A549 (cell line): ENCODE results near the gene CKAP5. TPM values are rescaled to one million over a fixed set of nuclear protein-coding genes. Genes with fewer than 3 reads are reported as not detected.

Experiments
- ATAC-seq, 2 experiments: fragments of 200-7000 bp in 1 of 2; fragments of >200 bp in 1 of 2; cut with Nextera tagmentation in 1 of 2; cut with Tn5 transposase in 1 of 2; 3 replicates each; pipeline versions ENCODE4 v1.8.0 to v1.9.1; 2018 to 2020; ENCODE audit warnings: mild to moderate bottlenecking in 1 of 2, moderate library complexity in 1 of 2
- CTCF ChIA-PET: fragments of 300-600 bp; sonication (Branson Sonifier 250); formaldehyde crosslinking; extraction: SDS; loops from one replicate; lab custom pipeline; 2021; ENCODE audit warnings: antibody characterized with exemption, inconsistent platforms; lab: Yijun Ruan, JAX
- POLR2A ChIA-PET: fragments of 350-600 bp; formaldehyde crosslinking; extraction: SDS; loops from one replicate; lab custom pipeline; 2021; ENCODE audit warnings: antibody characterized with exemption, inconsistent platforms; lab: Yijun Ruan, JAX
- DNase-seq, 2 experiments: peaks; one replicate each; pipeline versions ENCODE4 v3.0.0 to v3.0.0-alpha.2; 2011 to 2016; ENCODE audit warnings: low read depth in 1 of 2, low spot score in 1 of 2
- FAIRE-seq: peaks from 2 replicates; lab custom pipeline; 2011; peaks lifted over from hg19 to GRCh38; lab: Jason Lieb, UNC
- H3K27ac ChIP-seq, 2 experiments: fragments of >200 bp; sonication (Bioruptor Twin); formaldehyde crosslinking; 3 replicates each; pipeline ENCODE4 v1.5.1; 2016 to 2017
- H3K4me1 ChIP-seq: fragments of >200 bp; sonication (Bioruptor Twin); formaldehyde crosslinking; 3 replicates; pipeline ENCODE4 v1.6.1; 2016
- H3K4me2 ChIP-seq: fragments of >200 bp; sonication (Bioruptor Twin); formaldehyde crosslinking; 3 replicates; pipeline ENCODE4 v1.6.1; 2016
- H3K4me3 ChIP-seq: fragments of >200 bp; sonication (Bioruptor Twin); formaldehyde crosslinking; 3 replicates; pipeline ENCODE4 v1.5.1; 2016
- H3K9me3 ChIP-seq: fragments of >200 bp; sonication (Bioruptor Twin); formaldehyde crosslinking; 3 replicates; pipeline ENCODE4 v1.6.1; 2016
- ATOH8 ChIP-seq: fragments of 250-450 bp; sonication (Bioruptor Pico); IDR thresholded peaks from 2 replicates; pipeline ENCODE4 v1.5.0; 2020; ENCODE audit warnings: low read depth, mild to moderate bottlenecking, moderate library complexity
- CEBPB ChIP-seq, 2 experiments: fragments of >200 bp in 1 of 2; sonication (Bioruptor Twin) in 1 of 2; formaldehyde crosslinking in 1 of 2; IDR thresholded peaks; 2 replicates each; pipeline ENCODE4 v1.6.1; 2012 to 2016
- CHD4 ChIP-seq: fragments of 200-600 bp; sonication (generic); IDR thresholded peaks from 2 replicates; pipeline ENCODE4 v1.6.1; 2016; ENCODE audit warnings: antibody characterized with exemption, mild to moderate bottlenecking, borderline replicate concordance
- EHF ChIP-seq: fragments of 250-450 bp; sonication (Bioruptor Pico); IDR thresholded peaks from 2 replicates; pipeline ENCODE4 v1.5.0; 2020; ENCODE audit warnings: mild to moderate bottlenecking
- EHMT2 ChIP-seq: fragments of 200-600 bp; sonication (generic); IDR thresholded peaks from 2 replicates; pipeline ENCODE4 v1.6.1; 2016; ENCODE audit warnings: antibody characterized with exemption, low read depth, mild to moderate bottlenecking, moderate library complexity
- EP300 ChIP-seq, 2 experiments: fragments of >200 bp; sonication (Bioruptor Twin); formaldehyde crosslinking; IDR thresholded peaks; 2 replicates in 1 of 2; 3 replicates in 1 of 2; pipeline ENCODE4 v1.6.1; 2016 to 2017
- FOSL2 ChIP-seq, 2 experiments: fragments of 450-650 bp in 1 of 2; fragments of >200 bp in 1 of 2; sonication (Bioruptor Twin) in 1 of 2; formaldehyde crosslinking; IDR thresholded peaks; 2 replicates each; pipeline versions ENCODE4 v1.5.0 to v1.6.1; 2016 to 2020; ENCODE audit warnings: mild to moderate bottlenecking in 1 of 2, moderate library complexity in 1 of 2
- GATA3 ChIP-seq: IDR thresholded peaks from 2 replicates; pipeline ENCODE4 v1.6.1; 2012; ENCODE audit warnings: borderline replicate concordance
- HEYL ChIP-seq: fragments of 250-450 bp; sonication (Bioruptor Pico); IDR thresholded peaks from 2 replicates; pipeline ENCODE4 v1.8.0; 2021; ENCODE audit warnings: mild to moderate bottlenecking, moderate library complexity
- HOXB13 ChIP-seq: fragments of 250-450 bp; sonication (Bioruptor Pico); IDR thresholded peaks from 2 replicates; pipeline ENCODE4 v1.5.0; 2020; ENCODE audit warnings: low read depth, mild to moderate bottlenecking, moderate library complexity
- JUN ChIP-seq, 2 experiments: fragments of >200 bp; sonication (Bioruptor Twin); formaldehyde crosslinking; IDR thresholded peaks; 2 replicates in 1 of 2; 3 replicates in 1 of 2; pipeline ENCODE4 v1.6.1; 2016 to 2017
- KDM5A ChIP-seq: fragments of 200-600 bp; sonication (generic); IDR thresholded peaks from 2 replicates; pipeline ENCODE4 v1.6.1; 2016; ENCODE audit warnings: antibody characterized with exemption, mild to moderate bottlenecking
- MAFK ChIP-seq: fragments of 450-650 bp; IDR thresholded peaks from 2 replicates; pipeline ENCODE4 v1.6.1; 2014; ENCODE audit not compliant: partially characterized antibody
- NPAS2 ChIP-seq: fragments of 250-450 bp; sonication (Bioruptor Pico); IDR thresholded peaks from 2 replicates; pipeline ENCODE4 v1.8.0; 2022; ENCODE audit warnings: mild to moderate bottlenecking, moderate library complexity, borderline replicate concordance
- POLR2AphosphoS2 ChIP-seq: conservative IDR thresholded peaks from 2 replicates; pipeline ENCODE4 v1.6.1; 2012; ENCODE audit warnings: low read length, improper control_type of control experiment, inconsistent platforms
- RAD21 ChIP-seq, 2 experiments: fragments of >200 bp in 1 of 2; sonication (Bioruptor Twin) in 1 of 2; formaldehyde crosslinking in 1 of 2; IDR thresholded peaks in 1 of 2; conservative IDR thresholded peaks in 1 of 2; 2 replicates in 1 of 2; 3 replicates in 1 of 2; pipeline ENCODE4 v1.6.1; 2012 to 2018; ENCODE audit warnings: inconsistent platforms in 1 of 2
- RCOR1 ChIP-seq: fragments of 150-350 bp; IDR thresholded peaks from 2 replicates; pipeline ENCODE4 v1.6.1; 2014; ENCODE audit warnings: antibody characterized with exemption, low read length, low read depth
- RNF2 ChIP-seq: fragments of 200-600 bp; sonication (generic); IDR thresholded peaks from 2 replicates; pipeline ENCODE4 v1.6.1; 2016; ENCODE audit warnings: low read depth, mild to moderate bottlenecking, antibody characterized with exemption, moderate library complexity, borderline replicate concordance
- TFCP2L1 ChIP-seq: fragments of 250-450 bp; sonication (Bioruptor Pico); IDR thresholded peaks from 2 replicates; pipeline ENCODE4 v1.5.0; 2021; ENCODE audit warnings: mild to moderate bottlenecking
- TP53 ChIP-seq: fragments of 250-450 bp; sonication (Bioruptor Pico); IDR thresholded peaks from 2 replicates; pipeline ENCODE4 v1.5.0; 2021; ENCODE audit warnings: mild to moderate bottlenecking, moderate library complexity
- WGBS: methylation state at CpG from one replicate; pipeline ENCODE4 v1.1.6; 2017; ENCODE audit errors: missing lambda C conversion rate; 5-methylcytosine and 5-hydroxymethylcytosine counted together
- polyA plus RNA-seq, 4 experiments: library from polyadenylated mRNA; depleted of rRNA in 3 of 4; stranded (reverse); fragments of >200 nt; fragmentation: RNase III in 1 of 4; extraction: RNeasy Plus Mini Kit Qiagen cat#74134 plus additional on column Dnase treatment in 1 of 4; gene quantifications; 2 replicates in 3 of 4; 3 replicates in 1 of 4; pipeline ENCODE4 v1.2.3, GENCODE V29; 2011 to 2017
- TF ChIP-seq, protein P1 (sequence below): IDR thresholded peaks from 2 replicates; pipeline ENCODE4 v1.6.1; 2012
- TF ChIP-seq, protein P2 (sequence below): IDR thresholded peaks from 2 replicates; pipeline ENCODE4 v1.6.1; 2012
- TF ChIP-seq, protein P3 (sequence below): fragments of 150-350 bp; IDR thresholded peaks from 2 replicates; pipeline ENCODE4 v1.6.1; 2014; ENCODE audit warnings: low read depth, mild to moderate bottlenecking, low read length

CKAP5 gene
- polyA plus RNA-seq, 2 of the 4 experiments (the other 2 are of a cell fraction): 66.3 to 173 TPM

DNA sequence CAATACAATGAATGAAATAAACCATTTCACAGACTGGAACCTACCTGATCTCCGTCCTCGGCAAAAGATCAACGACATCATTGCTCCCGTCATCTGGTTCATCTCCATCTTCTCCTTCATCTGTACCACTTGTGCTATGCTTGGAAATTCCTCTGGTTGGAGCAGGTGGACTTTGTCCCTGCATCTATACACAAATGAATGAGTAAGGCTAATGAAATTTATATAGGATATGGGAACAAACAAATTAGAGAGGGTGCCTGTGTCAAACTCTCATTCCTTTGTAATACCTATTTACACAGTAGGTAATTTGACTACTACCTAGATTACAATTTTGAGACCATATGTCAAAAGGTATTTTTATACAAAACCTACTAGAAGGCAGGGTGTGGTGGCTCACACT lies 67.7 kb downstream of the CKAP5 start:
- FAIRE-seq (no peak), DNase-seq (peak in 1 of 2 experiments; percentile 23), ATAC-seq (peak in 1 of 2 experiments; percentile 42; a peak in 1 of 6 replicates)
- H3K27ac ChIP-seq: no peak overlapping the region
- H3K9me3 ChIP-seq: no peaks in the 10 kb centered on the region
- H3K4me1 ChIP-seq: peaks cover 11% of the 10 kb centered on the region
- TF ChIP-seq, protein P1, sequence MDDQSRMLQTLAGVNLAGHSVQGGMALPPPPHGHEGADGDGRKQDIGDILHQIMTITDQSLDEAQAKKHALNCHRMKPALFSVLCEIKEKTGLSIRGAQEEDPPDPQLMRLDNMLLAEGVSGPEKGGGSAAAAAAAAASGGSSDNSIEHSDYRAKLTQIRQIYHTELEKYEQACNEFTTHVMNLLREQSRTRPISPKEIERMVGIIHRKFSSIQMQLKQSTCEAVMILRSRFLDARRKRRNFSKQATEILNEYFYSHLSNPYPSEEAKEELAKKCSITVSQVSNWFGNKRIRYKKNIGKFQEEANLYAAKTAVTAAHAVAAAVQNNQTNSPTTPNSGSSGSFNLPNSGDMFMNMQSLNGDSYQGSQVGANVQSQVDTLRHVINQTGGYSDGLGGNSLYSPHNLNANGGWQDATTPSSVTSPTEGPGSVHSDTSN: no peak
- no peak for TF ChIP-seq HOXB13 (CRISPR knock-in tag)
- TF ChIP-seq RAD21 (conservative IDR thresholded peaks at IDR 0.05 in 1 of 2, IDR thresholded peaks at IDR 0.05 in 1 of 2): no peak
- no peak for TF ChIP-seq JUN (IDR thresholded peaks at IDR 0.05)
- POLR2A ChIA-PET: no interaction called here
- no peak overlapping the region for H3K4me3 ChIP-seq
- CTCF ChIA-PET: no interaction called here
- no peak overlapping the region for H3K4me2 ChIP-seq
- WGBS: 86% methylated on average over 4 of the region's 4 CpGs

- CTCF ChIA-PET: no interaction called here
- POLR2A ChIA-PET: no interaction called here
- WGBS: 88% methylated on average over 2 of the region's 2 CpGs
- DNase-seq (no peak), ATAC-seq (no peak), FAIRE-seq (no peak)
- Histone ChIP-seq H3K4me1 (peaks cover 11% of the 10 kb centered on the region), H3K9me3 (no peaks in the 10 kb centered on the region), H3K4me2 (no peak overlapping the region), H3K27ac (no peak overlapping the region), H3K4me3 (no peak overlapping the region)
- peak; percentile 38 to 58; a peak in 1 of 4 replicates for TF ChIP-seq CEBPB (IDR thresholded peaks at IDR 0.05)
- no peak for TF ChIP-seq RCOR1
These were observed 69.2 kb downstream of the CKAP5 start for GRCh38 chr11:46776878-46777277.

- Histone ChIP-seq H3K4me3 (no peak overlapping the region), H3K4me2 (no peak overlapping the region), H3K9me3 (no peaks in the 10 kb centered on the region), H3K27ac (no peak overlapping the region), H3K4me1 (no peaks in the 10 kb centered on the region)
- WGBS: 90% methylated on average over 4 of the region's 4 CpGs
- ChIA-PET POLR2A (no interaction called here), CTCF (interaction anchor here (0.6 to 1.2 kb wide), 3 partner anchors 111 to 299 kb away, joined by 3 to 4 read pairs (median 3); no protein-coding TSS in a partner anchor)
- no peak for ATAC-seq
- no peak for TF ChIP-seq ATOH8 (CRISPR knock-in tag)
- no peak for TF ChIP-seq TP53
- TF ChIP-seq EP300 (IDR thresholded peaks at IDR 0.05): no peak
- no peak for TF ChIP-seq EHF
- no peak for TF ChIP-seq HEYL (CRISPR knock-in tag)
- no peak for TF ChIP-seq KDM5A
- no peak for DNase-seq
- no peak for FAIRE-seq
These were observed 76.4 kb downstream of the CKAP5 start for GRCh38 chr11:46769636-46770221.

DNA sequence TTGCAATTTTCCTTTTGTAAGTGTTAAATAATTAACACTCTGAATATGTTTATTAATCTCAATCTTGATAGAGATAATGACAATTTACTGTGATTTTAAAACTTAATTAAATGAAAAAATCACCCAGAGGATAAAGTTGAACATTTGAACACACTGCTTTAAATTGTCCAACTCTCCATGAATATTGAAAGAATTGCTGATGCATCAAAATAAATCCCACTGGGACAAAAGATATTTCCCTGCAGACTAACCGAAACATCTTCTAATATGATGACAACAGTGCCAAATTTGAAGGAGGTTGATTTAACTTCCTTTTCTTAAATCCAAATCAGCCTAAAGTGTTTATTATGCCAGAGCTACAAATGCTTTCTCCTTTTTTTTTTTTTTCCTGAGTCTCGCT lies 79.4 kb downstream of the CKAP5 start:
- no peak overlapping the region for H3K4me3 ChIP-seq
- FAIRE-seq (no peak), DNase-seq (no peak), ATAC-seq (no peak)
- WGBS: 93% methylated on average over 2 of the region's 2 CpGs
- H3K4me1 ChIP-seq: no peaks in the 10 kb centered on the region
- CTCF ChIA-PET: no interaction called here
- TF ChIP-seq MAFK (peak; percentile 96), TFCP2L1 (CRISPR knock-in tag) (no peak)
- POLR2A ChIA-PET: no interaction called here
- no peaks in the 10 kb centered on the region for H3K9me3 ChIP-seq
- H3K27ac ChIP-seq: no peak overlapping the region
- H3K4me2 ChIP-seq: no peak overlapping the region

DNA sequence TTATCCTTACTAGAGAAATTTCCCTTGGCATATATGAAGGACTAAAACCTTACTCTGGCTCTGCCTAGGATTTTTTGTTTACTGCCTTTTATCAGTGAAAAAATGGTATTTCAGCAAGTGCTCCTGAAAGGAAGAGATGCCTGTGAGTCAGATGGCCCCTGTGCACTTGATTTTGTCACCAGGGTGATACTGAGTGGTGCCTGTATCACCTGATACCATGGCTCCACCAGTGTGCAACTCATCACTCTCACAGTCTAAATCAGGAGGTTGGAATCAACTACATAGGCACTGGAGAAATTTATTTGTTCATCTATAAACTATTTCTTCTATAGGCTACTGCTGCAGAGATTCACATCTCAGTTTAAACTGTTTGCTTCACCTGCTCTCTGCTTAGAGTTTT lies 83.8 kb downstream of the CKAP5 start:
- Histone ChIP-seq H3K4me2 (no peak overlapping the region), H3K27ac (no peak overlapping the region), H3K4me1 (no peaks in the 10 kb centered on the region), H3K4me3 (no peak overlapping the region), H3K9me3 (no peaks in the 10 kb centered on the region)
- ATAC-seq: no peak
- no peak for FAIRE-seq
- DNase-seq: no peak
- POLR2A ChIA-PET: no interaction called here
- CTCF ChIA-PET: no interaction called here
- TF ChIP-seq CHD4 (no peak), NPAS2 (CRISPR knock-in tag) (no peak), RNF2 (no peak), GATA3 (no peak), POLR2AphosphoS2 (no peak), EHMT2 (no peak), RCOR1 (no peak), FOSL2 (IDR thresholded peaks at IDR 0.05) (no peak), FOSL2 (CRISPR knock-in tag; IDR thresholded peaks at IDR 0.05) (no peak), HOXB13 (CRISPR knock-in tag) (no peak)
- TF ChIP-seq, protein P2, sequence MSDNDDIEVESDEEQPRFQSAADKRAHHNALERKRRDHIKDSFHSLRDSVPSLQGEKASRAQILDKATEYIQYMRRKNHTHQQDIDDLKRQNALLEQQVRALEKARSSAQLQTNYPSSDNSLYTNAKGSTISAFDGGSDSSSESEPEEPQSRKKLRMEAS: no peak
- TF ChIP-seq, protein P3, sequence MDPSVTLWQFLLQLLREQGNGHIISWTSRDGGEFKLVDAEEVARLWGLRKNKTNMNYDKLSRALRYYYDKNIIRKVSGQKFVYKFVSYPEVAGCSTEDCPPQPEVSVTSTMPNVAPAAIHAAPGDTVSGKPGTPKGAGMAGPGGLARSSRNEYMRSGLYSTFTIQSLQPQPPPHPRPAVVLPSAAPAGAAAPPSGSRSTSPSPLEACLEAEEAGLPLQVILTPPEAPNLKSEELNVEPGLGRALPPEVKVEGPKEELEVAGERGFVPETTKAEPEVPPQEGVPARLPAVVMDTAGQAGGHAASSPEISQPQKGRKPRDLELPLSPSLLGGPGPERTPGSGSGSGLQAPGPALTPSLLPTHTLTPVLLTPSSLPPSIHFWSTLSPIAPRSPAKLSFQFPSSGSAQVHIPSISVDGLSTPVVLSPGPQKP: no peak
